HCT116 (cell line): ENCODE measurements around the gene TBRG4. TPM values are rescaled to one million over a fixed set of nuclear protein-coding genes. Genes with fewer than 3 reads are reported as not detected.

ENCODE experiments used
- ATAC-seq: fragments of 200-7000 bp; cut with Tn5 transposase; 2 replicates; pipeline ENCODE4 v1.9.1; 2020; ENCODE audit warnings: mild to moderate bottlenecking, moderate library complexity
- BruUV-seq: library from RNA; stranded (reverse); fragments of 400-500 nt; replicated peaks from 2 replicates; lab custom pipeline; 2021; lab: Mats Ljungman, UMichigan
- CTCF ChIA-PET: fragments of 300-600 bp; sonication (Branson Sonifier 250); formaldehyde crosslinking; loops from one replicate; lab custom pipeline; 2021; ENCODE audit warnings: antibody characterized with exemption; lab: Charles Lee
- POLR2A ChIA-PET: fragments of 300-600, 350-600 bp; sonication (Branson Sonifier 250); formaldehyde crosslinking; loops from one replicate; lab custom pipeline; 2021; ENCODE audit warnings: antibody characterized with exemption; lab: Charles Lee
- RAD21 ChIA-PET, 2 experiments: fragments of 300-600 bp; sonication (Branson Sonifier 250); formaldehyde crosslinking; loops; one replicate each; lab custom pipeline; 2023; ENCODE audit warnings: low total read pairs in 2 of 2; ENCODE audit not compliant: uncharacterized antibody in 2 of 2, unreplicated experiment in 2 of 2, low non-redundant PET in 1 of 2; lab: Charles Lee
- DNase-seq: peaks from one replicate; pipeline ENCODE4 v3.0.0-alpha.2; 2010; ENCODE audit warnings: low read depth, low spot score
- H2AFZ ChIP-seq: fragments of 200-600 bp; shearing (Covaris generic), sonication (generic); 2 replicates; pipeline ENCODE4 v1.6.1; 2017; ENCODE audit warnings: low read depth, mixed run types, mixed read lengths, antibody characterized with exemption, low read length; ENCODE audit not compliant: poor library complexity, severe bottlenecking
- H3K27ac ChIP-seq: 2 replicates; pipeline ENCODE4 v1.5.1; 2012; ENCODE audit warnings: low read depth, low read length
- H3K27me3 ChIP-seq: fragments of 200-600 bp; sonication (generic); 2 replicates; pipeline ENCODE4 v1.6.1; 2016; ENCODE audit warnings: mixed run types, low read length, mixed read lengths; ENCODE audit not compliant: insufficient read depth
- H3K36me3 ChIP-seq, 2 experiments: fragments of 200-500 bp in 1 of 2; fragments of 200-600 bp in 1 of 2; sonication (Bioruptor generic) in 1 of 2; sonication (generic) in 1 of 2; 2 replicates each; pipeline versions ENCODE4 v1.5.1 to v1.6.1; 2014 to 2016; ENCODE audit warnings: low read length in 2 of 2, inconsistent platforms in 1 of 2, mixed read lengths in 1 of 2, mixed run types in 1 of 2; ENCODE audit not compliant: insufficient read depth in 2 of 2, control insufficient read depth in 1 of 2
- H3K4me1 ChIP-seq, 2 experiments: fragments of 200-600 bp in 1 of 2; sonication (generic) in 1 of 2; 2 replicates each; pipeline versions ENCODE4 v1.5.1 to v1.6.1; 2012 to 2017; ENCODE audit warnings: low read length in 2 of 2, inconsistent platforms in 1 of 2, mild to moderate bottlenecking in 1 of 2, mixed read lengths in 1 of 2, mixed run types in 1 of 2, moderate library complexity in 1 of 2; ENCODE audit not compliant: insufficient read depth in 2 of 2, control insufficient read depth in 1 of 2
- H3K4me2 ChIP-seq: fragments of 200-600 bp; sonication (generic); 2 replicates; pipeline ENCODE4 v1.6.1; 2017; ENCODE audit warnings: mixed run types, low read length, mixed read lengths
- H3K4me3 ChIP-seq, 2 experiments: fragments of 200-600 bp in 1 of 2; sonication (generic) in 1 of 2; replicated peaks in 1 of 2; 2 replicates each; pipeline ENCODE4 v1.5.1; 2011 to 2016; ENCODE audit warnings: low read length in 2 of 2, control low read depth in 1 of 2, low read depth in 1 of 2, mild to moderate bottlenecking in 1 of 2, mixed read lengths in 1 of 2, mixed run types in 1 of 2
- H3K79me2 ChIP-seq: fragments of 200-600 bp; sonication (generic); 2 replicates; pipeline ENCODE4 v1.6.1; 2017; ENCODE audit warnings: mild to moderate bottlenecking, mixed run types, low read length, moderate library complexity, mixed read lengths; ENCODE audit not compliant: insufficient read depth
- H3K9ac ChIP-seq: fragments of 200-600 bp; sonication (generic); 2 replicates; pipeline ENCODE4 v1.6.1; 2016; ENCODE audit warnings: low read length, mixed read lengths
- H3K9me2 ChIP-seq: fragments of 200-600 bp; sonication (generic), shearing (Covaris generic); 2 replicates; pipeline ENCODE4 v1.6.1; 2017; ENCODE audit warnings: mixed run types, mild to moderate bottlenecking, moderate library complexity; ENCODE audit not compliant: insufficient read depth
- H3K9me3 ChIP-seq, 2 experiments: fragments of 200-500 bp in 1 of 2; fragments of 200-600 bp in 1 of 2; sonication (Bioruptor generic) in 1 of 2; sonication (generic) in 1 of 2; 2 replicates each; pipeline ENCODE4 v1.6.1; 2014 to 2017; ENCODE audit warnings: low read length in 2 of 2, mixed read lengths in 2 of 2, inconsistent platforms in 1 of 2, low read depth in 1 of 2, mild to moderate bottlenecking in 1 of 2, mixed run types in 1 of 2, moderate library complexity in 1 of 2; ENCODE audit not compliant: control insufficient read depth in 1 of 2, insufficient read depth in 1 of 2
- H4K20me1 ChIP-seq: fragments of 200-600 bp; sonication (generic), shearing (Covaris generic); 2 replicates; pipeline ENCODE4 v1.6.1; 2017; ENCODE audit warnings: mixed run types, mild to moderate bottlenecking, moderate library complexity; ENCODE audit not compliant: insufficient read depth
- CEBPB ChIP-seq: IDR thresholded peaks from 2 replicates; pipeline ENCODE4 v1.6.1; 2012; ENCODE audit warnings: low read depth
- EGR1 ChIP-seq: IDR thresholded peaks from 2 replicates; pipeline ENCODE4 v1.6.1; 2012; ENCODE audit warnings: low read depth
- ELF1 ChIP-seq: IDR thresholded peaks from 2 replicates; pipeline ENCODE4 v1.6.1; 2012; ENCODE audit warnings: low read depth, borderline replicate concordance
- FOSL1 ChIP-seq: IDR thresholded peaks from 2 replicates; pipeline ENCODE4 v1.6.1; 2012; ENCODE audit warnings: low read depth
- POLR2A ChIP-seq: IDR thresholded peaks from 2 replicates; pipeline ENCODE4 v1.7.0; 2011; ENCODE audit warnings: borderline replicate concordance; ENCODE audit not compliant: insufficient read depth, insufficient read length; ENCODE audit errors: extremely low read depth
- RAD21 ChIP-seq: IDR thresholded peaks from 2 replicates; pipeline ENCODE4 v1.6.1; 2012; ENCODE audit warnings: low read depth, mild to moderate bottlenecking
- SIN3A ChIP-seq: IDR thresholded peaks from 2 replicates; pipeline ENCODE4 v1.6.1; 2012; ENCODE audit warnings: low read depth
- SRF ChIP-seq: IDR thresholded peaks from 2 replicates; pipeline ENCODE4 v1.6.1; 2012; ENCODE audit warnings: low read depth
- TCF7L2 ChIP-seq: IDR thresholded peaks from 2 replicates; pipeline ENCODE4 v1.7.0; 2011; ENCODE audit warnings: borderline replicate concordance, inconsistent platforms; ENCODE audit not compliant: insufficient read depth, insufficient read length; ENCODE audit errors: extremely low read depth
- ZFX ChIP-seq: fragments of 450-650 bp; IDR thresholded peaks from 2 replicates; pipeline ENCODE4 v1.6.1; 2017
- intact Hi-C: fragments of 100-400 bp; cut with micrococcal nuclease; formaldehyde crosslinking; loops from 2 replicates; pipeline ENCODE4 v1.10.0; 2022
- total RNA-seq: library from RNA; stranded (reverse); gene quantifications from one replicate; pipeline ENCODE4 v1.2.1, GENCODE V29; 2021; ENCODE audit not compliant: unreplicated experiment
- TF ChIP-seq, protein P1 (sequence below): IDR thresholded peaks from 2 replicates; pipeline ENCODE4 v1.6.1; 2012; ENCODE audit warnings: low read depth
- TF ChIP-seq, protein P2 (sequence below): IDR thresholded peaks from 2 replicates; pipeline ENCODE4 v1.6.1; 2012
- TF ChIP-seq, protein P3 (sequence below): IDR thresholded peaks from 2 replicates; pipeline ENCODE4 v1.6.1; 2011; ENCODE audit warnings: mild to moderate bottlenecking, low read length, moderate library complexity; ENCODE audit not compliant: insufficient replicate concordance; ENCODE audit errors: extremely low read depth
- TF ChIP-seq, protein P4 (sequence below): IDR thresholded peaks from 2 replicates; pipeline ENCODE4 v1.6.1; 2012

TBRG4 gene
- total RNA-seq, 1 experiment from 2014 or later: 136 TPM

DNA sequence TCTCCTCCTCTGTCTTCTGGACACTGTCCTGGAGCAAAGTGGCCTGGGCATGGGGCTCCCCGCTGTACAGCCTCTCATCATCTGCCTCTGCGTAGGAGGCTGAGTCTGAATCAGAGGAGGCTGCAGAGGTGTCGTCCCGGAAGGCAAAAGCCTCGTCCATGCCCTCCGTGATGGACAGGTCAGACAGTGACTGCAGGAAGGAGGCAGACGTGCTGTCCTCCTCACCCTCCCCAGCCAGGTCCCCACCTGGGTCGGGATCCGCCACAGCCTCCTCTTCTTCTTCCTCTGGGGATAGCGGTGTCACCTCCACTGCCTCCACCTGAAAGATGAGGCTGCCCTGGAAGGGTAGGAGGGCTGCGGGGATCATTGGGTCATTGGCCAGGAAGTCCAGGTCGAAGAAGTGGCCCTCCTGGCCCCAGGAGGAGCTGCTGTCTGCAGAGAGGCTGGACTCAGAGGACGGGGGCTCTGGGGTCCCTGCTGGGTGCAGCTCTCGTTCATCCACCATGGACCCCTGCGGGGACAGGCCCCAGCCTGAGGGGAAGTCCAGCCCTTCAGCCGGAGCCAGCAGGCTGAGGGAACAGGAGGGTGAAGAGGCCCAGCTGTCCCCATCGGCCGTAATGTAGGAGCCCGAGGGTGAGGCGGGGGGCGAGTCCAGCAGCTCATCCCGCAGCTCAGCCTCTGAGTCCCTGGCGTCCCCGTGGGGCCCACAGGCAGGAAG lies 26.4 kb downstream of the TBRG4 start (continued):
- TF ChIP-seq, protein P1, sequence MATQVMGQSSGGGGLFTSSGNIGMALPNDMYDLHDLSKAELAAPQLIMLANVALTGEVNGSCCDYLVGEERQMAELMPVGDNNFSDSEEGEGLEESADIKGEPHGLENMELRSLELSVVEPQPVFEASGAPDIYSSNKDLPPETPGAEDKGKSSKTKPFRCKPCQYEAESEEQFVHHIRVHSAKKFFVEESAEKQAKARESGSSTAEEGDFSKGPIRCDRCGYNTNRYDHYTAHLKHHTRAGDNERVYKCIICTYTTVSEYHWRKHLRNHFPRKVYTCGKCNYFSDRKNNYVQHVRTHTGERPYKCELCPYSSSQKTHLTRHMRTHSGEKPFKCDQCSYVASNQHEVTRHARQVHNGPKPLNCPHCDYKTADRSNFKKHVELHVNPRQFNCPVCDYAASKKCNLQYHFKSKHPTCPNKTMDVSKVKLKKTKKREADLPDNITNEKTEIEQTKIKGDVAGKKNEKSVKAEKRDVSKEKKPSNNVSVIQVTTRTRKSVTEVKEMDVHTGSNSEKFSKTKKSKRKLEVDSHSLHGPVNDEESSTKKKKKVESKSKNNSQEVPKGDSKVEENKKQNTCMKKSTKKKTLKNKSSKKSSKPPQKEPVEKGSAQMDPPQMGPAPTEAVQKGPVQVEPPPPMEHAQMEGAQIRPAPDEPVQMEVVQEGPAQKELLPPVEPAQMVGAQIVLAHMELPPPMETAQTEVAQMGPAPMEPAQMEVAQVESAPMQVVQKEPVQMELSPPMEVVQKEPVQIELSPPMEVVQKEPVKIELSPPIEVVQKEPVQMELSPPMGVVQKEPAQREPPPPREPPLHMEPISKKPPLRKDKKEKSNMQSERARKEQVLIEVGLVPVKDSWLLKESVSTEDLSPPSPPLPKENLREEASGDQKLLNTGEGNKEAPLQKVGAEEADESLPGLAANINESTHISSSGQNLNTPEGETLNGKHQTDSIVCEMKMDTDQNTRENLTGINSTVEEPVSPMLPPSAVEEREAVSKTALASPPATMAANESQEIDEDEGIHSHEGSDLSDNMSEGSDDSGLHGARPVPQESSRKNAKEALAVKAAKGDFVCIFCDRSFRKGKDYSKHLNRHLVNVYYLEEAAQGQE: no peak
- TF ChIP-seq, protein P2, sequence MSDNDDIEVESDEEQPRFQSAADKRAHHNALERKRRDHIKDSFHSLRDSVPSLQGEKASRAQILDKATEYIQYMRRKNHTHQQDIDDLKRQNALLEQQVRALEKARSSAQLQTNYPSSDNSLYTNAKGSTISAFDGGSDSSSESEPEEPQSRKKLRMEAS: no peak
- TF ChIP-seq, protein P3, sequence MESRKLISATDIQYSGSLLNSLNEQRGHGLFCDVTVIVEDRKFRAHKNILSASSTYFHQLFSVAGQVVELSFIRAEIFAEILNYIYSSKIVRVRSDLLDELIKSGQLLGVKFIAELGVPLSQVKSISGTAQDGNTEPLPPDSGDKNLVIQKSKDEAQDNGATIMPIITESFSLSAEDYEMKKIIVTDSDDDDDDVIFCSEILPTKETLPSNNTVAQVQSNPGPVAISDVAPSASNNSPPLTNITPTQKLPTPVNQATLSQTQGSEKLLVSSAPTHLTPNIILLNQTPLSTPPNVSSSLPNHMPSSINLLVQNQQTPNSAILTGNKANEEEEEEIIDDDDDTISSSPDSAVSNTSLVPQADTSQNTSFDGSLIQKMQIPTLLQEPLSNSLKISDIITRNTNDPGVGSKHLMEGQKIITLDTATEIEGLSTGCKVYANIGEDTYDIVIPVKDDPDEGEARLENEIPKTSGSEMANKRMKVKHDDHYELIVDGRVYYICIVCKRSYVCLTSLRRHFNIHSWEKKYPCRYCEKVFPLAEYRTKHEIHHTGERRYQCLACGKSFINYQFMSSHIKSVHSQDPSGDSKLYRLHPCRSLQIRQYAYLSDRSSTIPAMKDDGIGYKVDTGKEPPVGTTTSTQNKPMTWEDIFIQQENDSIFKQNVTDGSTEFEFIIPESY: no peak
- TF ChIP-seq EGR1: no peak
- no peak for TF ChIP-seq ELF1
- no peak for TF ChIP-seq SIN3A
- TF ChIP-seq, all 23 proteins: peak for 0

DNA sequence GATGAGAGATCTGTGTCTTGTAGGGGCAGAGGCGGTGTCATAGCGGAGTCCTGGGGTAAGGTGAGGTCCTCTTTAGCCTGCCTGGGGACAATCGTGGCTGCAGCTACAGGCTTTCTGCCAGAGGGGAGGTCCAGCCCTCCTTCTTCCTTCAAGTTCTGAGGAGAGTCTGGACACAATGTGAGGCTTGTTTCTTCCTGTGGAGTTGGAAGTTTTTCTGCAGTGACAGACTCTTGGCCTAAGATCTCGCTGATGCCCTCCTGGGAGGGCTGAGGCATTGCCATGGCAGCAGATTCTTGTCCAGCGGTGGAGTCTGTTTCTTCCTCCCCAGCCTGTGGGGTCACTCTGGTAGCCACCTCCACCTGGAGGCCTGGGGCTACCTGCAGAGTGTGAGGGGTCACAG lies 27.2 kb downstream of the TBRG4 start:
- H3K4me1 ChIP-seq: peaks cover 6% of the 10 kb centered on the region in 2 experiments; a peak in 3 of 4 replicates
- no peak overlapping the region for H3K4me3 ChIP-seq
- intact Hi-C loops: no loop called here
- ChIA-PET RAD21 (no interaction called here), CTCF (no interaction called here), POLR2A (no interaction called here)
- no peak overlapping the region for H3K27ac ChIP-seq
- no peak for ATAC-seq
- TF ChIP-seq EGR1 (no peak), FOSL1 (no peak), RAD21 (no peak), POLR2A (no peak), TCF7L2 (no peak), CEBPB (no peak), ELF1 (no peak), ZFX (no peak), SRF (no peak)
- TF ChIP-seq, protein P4, sequence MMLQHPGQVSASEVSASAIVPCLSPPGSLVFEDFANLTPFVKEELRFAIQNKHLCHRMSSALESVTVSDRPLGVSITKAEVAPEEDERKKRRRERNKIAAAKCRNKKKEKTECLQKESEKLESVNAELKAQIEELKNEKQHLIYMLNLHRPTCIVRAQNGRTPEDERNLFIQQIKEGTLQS: no peak
- TF ChIP-seq, protein P3: no peak
- H3K4me2 ChIP-seq: no peak overlapping the region
- no TSS peak for BruUV-seq
- H3K27me3 ChIP-seq: no peaks in the 10 kb centered on the region
- no peak overlapping the region for H2AFZ ChIP-seq
- no peaks in the 10 kb centered on the region for H4K20me1 ChIP-seq
- H3K79me2 ChIP-seq: no peaks in the 10 kb centered on the region
- H3K9ac ChIP-seq: no peak overlapping the region
- H3K9me2 ChIP-seq: no peaks in the 10 kb centered on the region
- DNase-seq: no peak
- no peaks in the 10 kb centered on the region for H3K9me3 ChIP-seq
- no peaks in the 10 kb centered on the region for H3K36me3 ChIP-seq
